Smooth muscle cell (in vitro differentiated cells): ENCODE results near the gene VSIR. TPM values are rescaled to one million over a fixed set of nuclear protein-coding genes. Genes with fewer than 3 reads are reported as not detected.

Experiments used
- DNase-seq: peaks from one replicate; lab custom pipeline; 2025; ENCODE audit not compliant: unreplicated experiment; lab: John Stamatoyannopoulos, UW
- H2AFZ ChIP-seq: fragments of 200-600 bp; sonication (generic); 2 replicates; pipeline ENCODE4 v1.6.0; 2016; ENCODE audit warnings: antibody characterized with exemption, low read depth, mild to moderate bottlenecking
- H3F3A ChIP-seq: fragments of 200-600 bp; sonication (generic); 2 replicates; pipeline ENCODE4 v1.6.0; 2017; ENCODE audit warnings: antibody characterized with exemption, low read depth
- H3K27ac ChIP-seq: fragments of 200-600 bp; sonication (generic); 2 replicates; pipeline ENCODE4 v1.5.1; 2016; ENCODE audit warnings: low read depth, mild to moderate bottlenecking
- H3K27me3 ChIP-seq: fragments of 200-600 bp; sonication (generic); 2 replicates; pipeline ENCODE4 v1.6.1; 2016; ENCODE audit warnings: low read depth, mild to moderate bottlenecking
- H3K36me3 ChIP-seq: fragments of 200-600 bp; sonication (generic); 2 replicates; pipeline ENCODE4 v1.5.1; 2016; ENCODE audit warnings: low read depth
- H3K4me1 ChIP-seq: fragments of 200-600 bp; sonication (generic); 2 replicates; pipeline ENCODE4 v1.5.1; 2016; ENCODE audit warnings: low read depth
- H3K4me2 ChIP-seq: fragments of 200-600 bp; sonication (generic); 2 replicates; pipeline ENCODE4 v1.6.0; 2016; ENCODE audit warnings: mild to moderate bottlenecking
- H3K4me3 ChIP-seq: fragments of 200-600 bp; sonication (generic); 2 replicates; pipeline ENCODE4 v1.5.1; 2016; ENCODE audit warnings: mild to moderate bottlenecking
- H3K79me2 ChIP-seq: fragments of 200-600 bp; sonication (generic); 2 replicates; pipeline ENCODE4 v1.6.0; 2016; ENCODE audit warnings: low read depth, mild to moderate bottlenecking
- H3K9ac ChIP-seq: fragments of 200-600 bp; sonication (generic); 2 replicates; pipeline ENCODE4 v1.6.0; 2016; ENCODE audit warnings: low read depth
- H3K9me3 ChIP-seq: fragments of 200-600 bp; sonication (generic); replicated peaks from 2 replicates; pipeline ENCODE4 v1.5.1; 2016; ENCODE audit warnings: low read depth
- H4K20me1 ChIP-seq: fragments of 200-600 bp; sonication (generic); 2 replicates; pipeline ENCODE4 v1.6.0; 2016; ENCODE audit warnings: low read depth
- WGBS: methylation state at CpG from one replicate; pipeline ENCODE4 v1.1.7; 2016; ENCODE audit warnings: low lambda C conversion rate; 5-methylcytosine and 5-hydroxymethylcytosine counted together
- polyA plus RNA-seq: library from polyadenylated mRNA; unstranded; fragments of >200 nt; fragmentation: Nextera tagmentation; extraction: Ambion mirVana; gene quantifications from 2 replicates; pipeline ENCODE4 v1.2.1, GENCODE V29; 2016
- total RNA-seq: library from RNA; depleted of rRNA; stranded (reverse); fragments of >200 nt; gene quantifications from 2 replicates; pipeline ENCODE4 v1.2.3, GENCODE V29; 2014
- TF ChIP-seq, protein P1 (sequence below): fragments of 200-600 bp; sonication (generic); IDR thresholded peaks from 2 replicates; pipeline ENCODE4 v1.5.1; 2017; ENCODE audit warnings: borderline replicate concordance, mild to moderate bottlenecking, antibody characterized with exemption; ENCODE audit not compliant: insufficient read depth, poor library complexity, severe bottlenecking

VSIR gene
- total and polyA plus RNA-seq, 2 experiments from 2014 or later, result 3.6 TPM

DNA sequence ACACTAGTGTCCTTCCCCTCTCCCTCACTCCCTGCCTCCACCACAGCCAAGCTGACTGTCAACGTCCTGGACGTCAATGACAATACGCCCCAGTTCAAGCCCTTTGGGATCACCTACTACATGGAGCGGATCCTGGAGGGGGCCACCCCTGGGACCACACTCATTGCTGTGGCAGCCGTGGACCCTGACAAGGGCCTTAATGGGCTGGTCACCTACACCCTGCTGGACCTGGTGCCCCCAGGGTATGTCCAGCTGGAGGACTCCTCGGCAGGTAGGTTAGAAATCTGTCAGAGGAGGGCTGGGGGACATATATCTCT, 24.9 kb upstream of the VSIR start:
- Histone ChIP-seq H3K4me2 (no peak overlapping the region), H3K9ac (no peak overlapping the region), H4K20me1 (no peaks in the 10 kb centered on the region), H3K9me3 (no peaks in the 10 kb centered on the region), H3K4me1 (no peaks in the 10 kb centered on the region), H3K27me3 (no peaks in the 10 kb centered on the region), H3K36me3 (no peaks in the 10 kb centered on the region), H3K79me2 (no peaks in the 10 kb centered on the region), H3F3A (no peaks in the 10 kb centered on the region), H2AFZ (no peak overlapping the region), H3K4me3 (no peak overlapping the region), H3K27ac (no peak overlapping the region)
- DNase-seq, result no peak
- WGBS, result 76% methylated on average over 6 of the region's 6 CpGs
- TF ChIP-seq, protein P1, sequence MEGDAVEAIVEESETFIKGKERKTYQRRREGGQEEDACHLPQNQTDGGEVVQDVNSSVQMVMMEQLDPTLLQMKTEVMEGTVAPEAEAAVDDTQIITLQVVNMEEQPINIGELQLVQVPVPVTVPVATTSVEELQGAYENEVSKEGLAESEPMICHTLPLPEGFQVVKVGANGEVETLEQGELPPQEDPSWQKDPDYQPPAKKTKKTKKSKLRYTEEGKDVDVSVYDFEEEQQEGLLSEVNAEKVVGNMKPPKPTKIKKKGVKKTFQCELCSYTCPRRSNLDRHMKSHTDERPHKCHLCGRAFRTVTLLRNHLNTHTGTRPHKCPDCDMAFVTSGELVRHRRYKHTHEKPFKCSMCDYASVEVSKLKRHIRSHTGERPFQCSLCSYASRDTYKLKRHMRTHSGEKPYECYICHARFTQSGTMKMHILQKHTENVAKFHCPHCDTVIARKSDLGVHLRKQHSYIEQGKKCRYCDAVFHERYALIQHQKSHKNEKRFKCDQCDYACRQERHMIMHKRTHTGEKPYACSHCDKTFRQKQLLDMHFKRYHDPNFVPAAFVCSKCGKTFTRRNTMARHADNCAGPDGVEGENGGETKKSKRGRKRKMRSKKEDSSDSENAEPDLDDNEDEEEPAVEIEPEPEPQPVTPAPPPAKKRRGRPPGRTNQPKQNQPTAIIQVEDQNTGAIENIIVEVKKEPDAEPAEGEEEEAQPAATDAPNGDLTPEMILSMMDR, result no peak

DNA sequence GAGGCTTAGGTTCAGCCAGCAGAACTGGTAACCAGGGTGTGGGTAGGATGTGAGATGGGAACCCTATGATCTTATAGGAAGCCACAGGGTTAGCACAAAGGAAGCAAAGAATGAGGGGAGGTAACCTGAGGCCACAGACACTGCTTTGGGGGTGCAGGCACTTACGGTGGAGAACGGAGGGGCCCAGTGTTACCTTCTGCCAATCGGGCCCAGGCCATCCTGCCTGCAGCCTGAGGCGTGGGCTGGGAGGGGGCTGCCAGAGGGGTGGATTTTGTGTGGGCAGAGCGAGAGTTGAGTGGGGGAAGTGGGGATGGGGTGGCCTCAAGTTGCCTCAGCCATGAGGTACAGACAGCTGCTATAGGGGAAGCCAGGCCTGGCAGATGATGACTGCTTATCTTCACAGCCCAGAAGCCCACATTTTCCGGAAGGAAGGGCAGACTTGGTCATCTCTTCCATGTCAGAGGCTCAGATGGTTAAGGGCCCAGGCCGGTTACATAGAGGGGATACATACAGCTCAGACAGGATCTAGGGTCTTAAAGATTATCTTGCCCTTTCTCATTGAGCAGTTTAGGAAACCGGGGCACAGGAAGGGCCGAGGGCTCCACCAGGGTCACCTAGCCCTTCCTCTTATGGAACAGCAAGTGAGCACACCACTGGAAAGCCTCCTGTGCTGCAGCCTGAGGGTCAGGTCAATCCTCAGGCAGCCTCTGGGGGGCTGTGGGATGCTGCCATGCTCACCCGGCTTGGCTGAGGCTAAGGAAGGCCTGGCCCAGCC, 24.4 kb upstream of the VSIR start:
- Histone ChIP-seq H3K27ac (no peak overlapping the region), H3K27me3 (no peaks in the 10 kb centered on the region), H3K9me3 (no peaks in the 10 kb centered on the region), H3F3A (no peaks in the 10 kb centered on the region), H4K20me1 (no peaks in the 10 kb centered on the region), H3K4me2 (no peak overlapping the region), H2AFZ (no peak overlapping the region), H3K4me3 (no peak overlapping the region), H3K79me2 (no peaks in the 10 kb centered on the region), H3K36me3 (no peaks in the 10 kb centered on the region), H3K9ac (no peak overlapping the region), H3K4me1 (no peaks in the 10 kb centered on the region)
- WGBS, result 85% methylated on average over 10 of the region's 10 CpGs
- no peak for DNase-seq
- TF ChIP-seq, protein P1, result no peak

DNA sequence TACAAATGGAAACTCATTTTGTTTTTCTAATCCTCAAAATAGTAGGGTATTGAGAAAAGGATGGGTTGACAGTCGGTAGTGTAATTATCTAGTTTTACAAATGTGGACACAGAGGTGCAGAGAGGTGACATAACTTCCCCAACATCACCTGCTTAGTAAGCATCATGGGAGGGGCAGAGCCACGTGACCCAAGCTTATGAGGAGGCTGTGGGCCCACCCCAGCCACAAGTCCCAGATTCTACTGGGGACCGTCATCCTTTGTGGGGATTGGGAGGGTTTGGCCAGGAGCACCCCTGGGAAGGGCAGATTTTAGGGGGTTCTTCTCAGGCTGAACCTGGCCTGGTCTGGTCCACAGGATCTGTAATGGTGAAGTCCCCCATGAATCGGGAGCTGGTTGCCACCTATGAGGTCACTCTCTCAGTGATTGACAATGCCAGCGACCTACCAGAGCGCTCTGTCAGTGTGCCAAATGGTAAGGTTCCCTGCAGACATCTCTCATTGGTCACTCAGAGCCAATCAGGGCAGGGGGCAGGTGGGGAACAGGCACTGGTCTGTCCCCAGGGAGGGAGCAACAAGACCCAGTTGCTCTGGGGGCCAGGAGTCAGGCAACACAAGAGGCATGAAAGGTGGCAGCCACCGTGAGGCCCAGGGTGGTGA, 23.6 kb upstream of the VSIR start:
- Histone ChIP-seq H3K36me3 (no peaks in the 10 kb centered on the region), H3K4me1 (no peaks in the 10 kb centered on the region), H2AFZ (no peak overlapping the region), H3K9ac (no peak overlapping the region), H4K20me1 (no peaks in the 10 kb centered on the region), H3K27ac (no peak overlapping the region), H3K4me2 (no peak overlapping the region), H3K79me2 (no peaks in the 10 kb centered on the region), H3F3A (no peaks in the 10 kb centered on the region), H3K27me3 (no peaks in the 10 kb centered on the region), H3K4me3 (no peak overlapping the region), H3K9me3 (no peaks in the 10 kb centered on the region)
- TF ChIP-seq, protein P1, result no peak
- no peak for DNase-seq
- 89% methylated on average over 7 of the region's 7 CpGs for WGBS

DNA sequence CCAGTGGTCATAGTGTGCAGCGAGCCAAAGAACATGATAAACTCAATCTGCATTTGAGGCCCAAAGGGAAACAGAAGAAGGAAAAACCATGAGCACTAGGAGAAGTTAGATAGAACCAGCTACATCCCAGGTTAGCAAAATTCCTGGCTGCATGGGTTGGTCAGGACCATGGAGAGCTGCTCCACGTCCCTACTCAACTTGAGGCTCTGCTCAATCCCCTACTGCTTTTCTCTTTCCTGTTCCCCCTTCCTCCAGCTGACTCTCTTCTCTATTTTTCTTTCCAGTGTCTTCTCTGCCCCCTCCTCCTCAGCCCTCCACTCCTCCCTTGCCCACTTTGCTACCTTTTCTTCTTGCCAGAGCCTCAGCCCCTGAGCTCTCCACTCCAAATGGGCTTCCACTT, 21.9 kb upstream of the VSIR start:
- TF ChIP-seq, protein P1, result no peak
- H3K4me3 ChIP-seq, result no peak overlapping the region
- H3K9me3 ChIP-seq, result no peaks in the 10 kb centered on the region
- H3K4me1 ChIP-seq, result no peaks in the 10 kb centered on the region
- 15% methylated on average over 2 of the region's 2 CpGs for WGBS
- H3K79me2 ChIP-seq, result no peaks in the 10 kb centered on the region
- H3K27me3 ChIP-seq, result no peaks in the 10 kb centered on the region
- H3K4me2 ChIP-seq, result no peak overlapping the region
- no peak overlapping the region for H2AFZ ChIP-seq
- H3K36me3 ChIP-seq, result no peaks in the 10 kb centered on the region
- H3K9ac ChIP-seq, result no peak overlapping the region
- H4K20me1 ChIP-seq, result no peaks in the 10 kb centered on the region
- DNase-seq, result no peak
- no peak overlapping the region for H3K27ac ChIP-seq
- H3F3A ChIP-seq, result no peaks in the 10 kb centered on the region
